DLD1 (cell line): ENCODE data around the gene MKRN3.
"Not testable (repeated sequence)": the region's sequence is repeated elsewhere in the genome, so short reads cannot be mapped to it uniquely, and the experiment has no call there.

Source experiments
- in situ Hi-C: cut with HindIII; loops from 2 replicates; pipeline ENCODE4 v1.10.0; 2017; ENCODE audit warnings: low sequenced_read_pairs

Gene MKRN3

DNA sequence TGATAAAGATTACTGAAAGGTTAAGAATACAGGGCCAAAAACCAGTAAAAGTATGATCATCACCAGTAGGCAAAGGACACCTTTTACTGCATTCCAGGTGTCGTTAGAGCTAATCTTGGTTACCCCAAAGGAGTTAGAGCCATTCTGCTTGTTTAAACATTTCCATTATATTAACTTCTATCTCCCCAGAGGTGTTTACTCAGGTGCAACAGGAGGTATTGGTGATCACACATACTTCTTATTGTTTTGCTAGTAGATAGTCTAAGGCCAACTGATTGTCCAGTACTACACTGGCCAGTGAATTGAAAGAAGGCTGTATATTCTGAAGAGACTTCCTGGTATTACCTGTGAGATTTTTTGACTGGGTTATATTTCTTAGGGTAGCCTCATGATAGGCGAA is 22.8 kb downstream of the MKRN3 start:
- in situ Hi-C loops = no loop called here

DNA sequence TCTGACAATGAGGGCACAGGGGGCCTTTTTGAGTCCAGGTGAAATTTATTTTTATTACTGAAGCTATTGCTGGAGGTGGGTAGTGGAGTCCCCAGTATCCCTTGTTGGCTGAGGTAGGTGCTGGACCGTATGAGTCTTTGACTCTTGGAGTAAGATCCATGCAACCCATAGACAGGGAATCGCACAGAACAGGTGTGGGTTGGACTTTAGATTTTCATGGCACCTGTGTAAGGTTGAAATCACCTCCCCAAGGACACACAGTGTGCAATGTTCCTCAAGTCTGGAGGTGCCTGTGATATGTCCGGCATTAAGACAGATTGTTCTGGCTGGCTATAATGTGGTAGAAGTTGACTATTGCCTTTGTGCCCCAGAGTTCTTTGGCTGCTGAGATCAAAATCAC is 23.5 kb downstream of the MKRN3 start:
- in situ Hi-C loops = no loop called here

DNA sequence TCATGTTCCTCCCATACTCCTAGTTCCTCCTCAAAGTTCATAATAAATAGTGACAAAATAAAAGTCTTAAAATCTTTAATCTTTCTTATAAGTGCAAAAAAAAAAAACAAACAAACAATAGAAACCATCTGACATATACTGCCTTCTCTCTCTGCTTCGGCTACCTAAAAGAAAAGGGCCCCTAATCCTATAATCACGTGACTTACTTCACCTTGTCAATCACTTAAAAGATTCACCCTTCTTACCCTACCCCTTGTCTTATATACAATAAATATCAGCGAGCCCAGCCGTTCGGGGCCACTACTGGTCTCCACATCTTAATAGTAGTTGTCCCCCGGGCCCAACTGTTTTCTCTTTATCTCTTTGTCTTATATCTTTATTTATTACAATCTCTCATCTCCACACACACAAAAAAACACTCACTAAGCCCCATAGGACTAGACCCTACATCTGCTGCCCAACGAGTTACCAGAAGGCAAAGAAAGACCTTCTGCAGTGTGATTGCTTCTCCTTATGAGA is 28.8 kb downstream of the MKRN3 start:
- in situ Hi-C loops = no loop called here

DNA sequence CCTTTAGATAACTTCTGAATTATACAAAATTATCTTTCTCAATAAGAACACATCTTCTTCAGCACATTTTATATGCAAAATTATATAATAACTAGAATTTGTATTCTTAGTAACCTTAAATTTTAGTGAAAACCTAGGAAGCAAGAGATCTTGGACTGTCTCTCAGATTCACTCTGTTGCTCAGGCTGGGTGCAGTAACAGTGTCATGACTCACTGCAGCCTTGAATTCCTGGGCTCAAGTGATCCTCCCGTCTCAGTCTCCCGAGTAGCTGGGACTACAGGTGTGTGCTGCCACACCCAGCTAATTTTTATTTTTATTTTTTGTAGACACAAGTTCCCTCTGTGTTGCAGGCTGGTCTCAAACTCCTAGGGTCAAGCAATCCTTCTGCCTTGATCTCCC is 29.9 kb downstream of the MKRN3 start:
- in situ Hi-C loops = no loop called here

DNA sequence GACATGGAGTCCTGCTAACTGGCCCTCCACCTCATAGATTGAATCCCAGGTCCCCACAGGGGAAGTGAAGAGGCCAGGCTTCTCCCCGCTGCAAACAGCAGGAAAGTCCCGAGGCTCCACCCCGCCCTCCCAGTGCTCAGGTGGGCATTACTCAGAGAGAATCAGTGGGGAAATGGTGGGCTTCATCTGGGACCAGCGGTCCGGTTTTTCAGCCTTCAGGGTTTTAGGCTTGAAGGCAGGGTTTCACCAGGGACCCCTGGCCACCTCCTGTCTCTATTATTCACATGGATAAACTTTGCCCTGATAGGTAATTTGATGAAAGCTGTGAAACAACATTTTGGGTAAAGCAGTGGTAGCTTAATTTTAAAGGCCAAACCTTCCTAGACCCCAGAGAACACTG is 31.3 kb downstream of the MKRN3 start:
- in situ Hi-C loops = no loop called here

DNA sequence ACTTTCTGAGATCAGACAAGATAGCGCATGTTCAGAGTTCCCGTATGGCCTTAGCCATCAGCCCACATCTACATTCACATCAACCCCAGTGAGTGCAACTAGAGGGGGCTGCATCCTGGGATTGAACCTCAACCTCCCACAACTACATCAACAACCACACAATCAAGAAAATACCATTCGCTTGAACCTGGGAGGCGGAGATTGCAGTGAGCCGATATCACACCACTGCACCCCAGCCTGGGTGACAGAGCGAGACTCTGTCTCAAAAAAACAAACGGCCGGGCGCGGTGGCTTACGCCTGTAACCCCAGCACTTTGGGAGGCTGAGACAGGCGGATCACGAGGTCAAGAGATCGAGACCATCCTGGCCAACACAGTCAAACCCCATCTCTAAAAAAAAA is 31.8 kb downstream of the MKRN3 start:
- in situ Hi-C loops = not testable (repeated sequence)

DNA sequence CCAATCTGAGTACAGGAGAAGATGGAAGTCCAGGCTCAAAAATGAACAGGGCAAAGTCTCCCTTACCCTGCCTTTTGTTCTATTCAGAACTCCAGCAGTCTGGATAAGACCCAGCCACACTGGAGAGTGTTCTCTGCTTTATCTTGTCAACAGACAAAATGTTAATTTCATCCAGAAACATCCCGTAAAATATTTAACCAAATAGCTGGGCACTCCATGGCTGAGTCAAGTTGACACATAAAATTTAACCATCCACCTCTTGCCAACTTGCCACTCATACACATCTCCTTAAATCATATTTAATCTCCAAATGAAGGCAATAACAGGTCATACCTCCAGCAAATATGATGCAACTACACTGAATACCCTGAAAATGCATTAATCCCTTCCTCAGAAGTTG is 33.6 kb downstream of the MKRN3 start:
- in situ Hi-C loops = no loop called here

DNA sequence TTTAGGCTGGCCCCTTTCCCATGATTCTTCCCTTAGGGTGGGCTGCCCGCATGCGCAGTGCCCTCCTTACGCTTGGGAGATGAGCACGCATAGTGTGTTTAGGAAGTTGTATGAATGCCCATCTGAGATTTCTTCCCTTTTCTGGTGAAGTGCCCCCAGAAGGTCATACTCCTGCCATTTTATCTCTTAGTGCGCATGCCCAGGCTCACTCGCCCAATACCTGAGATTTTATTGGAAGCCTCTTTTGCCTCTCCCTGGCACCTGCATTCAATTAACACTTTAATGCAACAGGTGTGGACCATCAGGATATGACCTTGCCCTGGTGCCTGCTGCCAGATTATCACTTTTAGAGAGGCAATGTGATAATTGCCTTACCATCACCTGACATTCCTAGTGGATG is 36.6 kb downstream of the MKRN3 start:
- in situ Hi-C loops = no loop called here

DNA sequence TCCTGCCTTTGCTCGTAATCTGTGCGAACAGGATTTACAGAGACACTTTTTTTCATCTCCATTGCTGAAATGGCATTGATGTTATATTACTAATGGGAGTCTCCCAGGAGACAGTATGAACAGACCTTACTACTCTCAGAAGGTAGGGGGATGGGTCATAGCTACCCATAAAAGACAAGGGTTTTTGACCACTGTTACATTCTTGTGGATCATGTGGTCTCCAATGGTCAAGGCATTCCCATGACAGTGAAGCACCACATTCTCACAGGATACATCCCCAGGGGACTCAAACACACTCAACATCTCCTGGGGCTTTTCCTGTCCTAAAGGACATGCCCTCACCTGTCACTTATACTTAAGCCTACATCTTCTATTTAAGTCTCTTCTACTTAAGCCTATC is 40.8 kb downstream of the MKRN3 start:
- in situ Hi-C loops = no loop called here

DNA sequence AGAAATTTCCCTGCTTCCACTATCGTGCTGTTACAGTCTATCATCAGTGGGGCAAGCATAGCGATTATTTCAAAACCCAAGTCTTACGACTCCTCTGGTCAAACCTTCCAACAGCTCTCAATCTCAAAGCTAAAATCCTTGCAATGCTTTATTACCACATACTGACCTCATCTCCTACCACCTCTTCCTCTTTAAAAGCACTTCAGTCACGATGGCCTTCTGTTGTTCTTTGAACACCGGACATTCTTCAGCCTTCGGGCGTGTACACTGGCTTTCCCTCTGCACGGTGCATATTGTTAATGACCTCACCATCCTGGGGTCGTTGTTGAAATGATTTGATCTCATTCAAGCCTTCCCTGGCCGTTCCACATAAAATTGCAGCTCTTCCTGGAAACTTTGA is 51.1 kb downstream of the MKRN3 start:
- in situ Hi-C loops = no loop called here
